Right renal cortex interstitium (tissue), 3 donors: ENCODE measurements around the gene SIDT2. TPM values are rescaled to one million over a fixed set of nuclear protein-coding genes. Genes with fewer than 3 reads are reported as not detected.
"Not testable (repeated sequence)": the region's sequence is repeated elsewhere in the genome, so short reads cannot be mapped to it uniquely, and the experiment has no call there.

Source experiments
- DNase-seq, 3 donors: peaks; one replicate each; pipeline ENCODE4 v3.0.0-alpha.2; 2013; ENCODE audit warnings: low read depth in 3 of 3, low spot score in 2 of 3
- polyA plus RNA-seq, 3 donors: library from polyadenylated mRNA; unstranded; fragments of 120-200 nt; gene quantifications; one replicate each; pipeline ENCODE4 v1.2.1, GENCODE V29; 2013; ENCODE audit not compliant: insufficient read length in 3 of 3

SIDT2 gene
- polyA plus RNA-seq, 3 donors = 35.0 to 38.6 (median 38.5) TPM

GRCh38 chr11:117171404-117172061 is 7.0 kb upstream of the SIDT2 start:
- DNase-seq = no peak

DNA sequence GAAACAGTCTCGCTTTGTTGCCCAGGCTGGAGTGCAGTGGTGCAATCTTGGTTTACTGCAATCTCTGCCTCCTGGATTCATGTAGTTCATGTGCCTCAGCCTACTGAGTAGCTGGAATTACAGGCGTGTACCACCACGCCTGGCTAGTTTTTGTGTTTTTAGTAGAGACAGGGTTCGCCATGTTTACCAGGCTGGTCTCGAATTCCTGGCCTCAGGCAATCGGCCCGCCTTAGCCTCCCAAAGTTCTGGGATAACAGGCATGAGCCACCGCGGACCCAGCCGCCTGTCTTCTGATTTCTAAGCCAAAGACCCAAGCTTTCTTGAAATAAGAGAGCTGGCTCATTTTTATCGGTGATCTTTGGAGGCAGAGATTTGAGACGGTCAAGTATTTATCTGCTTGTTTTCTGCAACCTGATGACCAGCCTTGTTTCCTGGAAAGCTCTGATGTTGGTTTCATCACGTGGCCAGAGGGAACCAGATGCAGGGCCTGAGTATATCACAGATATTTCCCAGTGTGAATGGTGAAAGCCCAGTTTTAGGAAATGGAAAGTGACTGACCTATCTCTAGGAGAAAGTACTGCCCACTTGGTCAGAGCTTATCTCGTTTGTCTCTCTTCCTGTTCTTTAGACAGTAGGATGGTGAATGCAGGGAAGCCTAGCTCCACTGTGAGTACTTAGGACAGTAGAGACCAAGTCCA is 5.7 kb upstream of the SIDT2 start:
- DNase-seq = no peak

GRCh38 chr11:117175104-117175503 is 3.4 kb upstream of the SIDT2 start:
- DNase-seq = no peak

DNA sequence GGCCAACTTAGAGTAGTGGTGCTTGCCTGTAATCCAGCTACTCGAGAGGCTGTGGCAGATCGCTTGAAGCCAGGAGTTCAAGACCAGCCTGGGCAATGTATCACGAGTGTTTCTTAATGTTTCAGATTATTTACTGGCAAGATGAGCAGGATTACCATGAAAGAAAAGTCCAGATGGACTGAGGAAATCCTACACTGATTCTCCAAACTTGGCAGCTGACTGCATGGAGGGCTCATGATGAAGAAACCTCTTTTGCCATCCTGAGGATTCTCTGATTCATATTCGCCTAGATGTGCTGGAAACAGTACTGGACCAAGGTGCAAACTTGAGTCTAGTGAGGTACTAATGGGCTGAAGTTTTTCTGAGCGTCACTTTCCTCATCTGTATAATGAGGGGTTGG is 2.8 kb upstream of the SIDT2 start:
- no peak for DNase-seq

DNA sequence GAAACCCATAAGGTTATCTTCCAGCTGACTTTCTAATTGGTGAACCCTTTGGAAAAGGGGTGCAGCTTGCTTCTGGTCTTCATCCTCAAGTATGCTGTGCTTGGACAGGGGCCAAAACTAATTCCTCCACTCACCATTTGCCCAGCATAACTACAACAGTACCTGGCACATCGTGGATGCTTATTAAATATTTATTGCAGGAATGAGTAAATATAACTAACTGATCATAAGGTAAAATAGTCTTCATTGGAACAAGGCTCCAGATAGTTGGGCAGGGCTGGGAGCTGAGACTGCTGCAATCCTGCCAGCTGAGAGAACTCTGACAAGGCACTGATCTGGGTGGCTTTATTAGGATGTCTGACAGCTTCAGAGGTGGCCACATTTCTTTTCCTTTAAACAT is 2.4 kb upstream of the SIDT2 start:
- DNase-seq = no peak

GRCh38 chr11:117177534-117178209 is 871 bp upstream of the SIDT2 start:
- DNase-seq = no peak

GRCh38 chr11:117179048-117179999 is 781 bp downstream of the SIDT2 start:
- no peak for DNase-seq

DNA sequence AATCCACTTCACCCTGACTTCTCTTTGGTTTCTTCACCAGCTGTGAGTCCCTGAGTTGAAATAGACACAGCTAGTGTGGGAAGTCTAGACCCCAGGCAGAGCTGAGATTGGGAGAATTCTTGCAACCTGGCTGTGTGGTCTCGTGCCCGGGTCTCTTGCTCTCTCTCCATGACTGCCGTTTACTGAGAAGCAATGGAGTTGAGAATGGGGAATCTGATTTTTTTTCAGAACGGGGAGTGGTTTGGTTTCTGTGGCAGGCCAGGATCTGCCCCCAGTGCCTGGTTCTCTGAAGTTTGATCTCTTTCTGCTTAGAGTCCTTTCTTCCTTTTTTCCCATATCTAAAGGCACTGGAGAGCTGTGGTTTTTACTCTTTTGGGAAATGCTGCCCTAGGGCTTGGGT is 1.5 kb downstream of the SIDT2 start:
- no peak for DNase-seq

- DNase-seq = no peak
Observed at GRCh38 chr11:117180661-117181585, 2.4 kb downstream of the SIDT2 start.

DNA sequence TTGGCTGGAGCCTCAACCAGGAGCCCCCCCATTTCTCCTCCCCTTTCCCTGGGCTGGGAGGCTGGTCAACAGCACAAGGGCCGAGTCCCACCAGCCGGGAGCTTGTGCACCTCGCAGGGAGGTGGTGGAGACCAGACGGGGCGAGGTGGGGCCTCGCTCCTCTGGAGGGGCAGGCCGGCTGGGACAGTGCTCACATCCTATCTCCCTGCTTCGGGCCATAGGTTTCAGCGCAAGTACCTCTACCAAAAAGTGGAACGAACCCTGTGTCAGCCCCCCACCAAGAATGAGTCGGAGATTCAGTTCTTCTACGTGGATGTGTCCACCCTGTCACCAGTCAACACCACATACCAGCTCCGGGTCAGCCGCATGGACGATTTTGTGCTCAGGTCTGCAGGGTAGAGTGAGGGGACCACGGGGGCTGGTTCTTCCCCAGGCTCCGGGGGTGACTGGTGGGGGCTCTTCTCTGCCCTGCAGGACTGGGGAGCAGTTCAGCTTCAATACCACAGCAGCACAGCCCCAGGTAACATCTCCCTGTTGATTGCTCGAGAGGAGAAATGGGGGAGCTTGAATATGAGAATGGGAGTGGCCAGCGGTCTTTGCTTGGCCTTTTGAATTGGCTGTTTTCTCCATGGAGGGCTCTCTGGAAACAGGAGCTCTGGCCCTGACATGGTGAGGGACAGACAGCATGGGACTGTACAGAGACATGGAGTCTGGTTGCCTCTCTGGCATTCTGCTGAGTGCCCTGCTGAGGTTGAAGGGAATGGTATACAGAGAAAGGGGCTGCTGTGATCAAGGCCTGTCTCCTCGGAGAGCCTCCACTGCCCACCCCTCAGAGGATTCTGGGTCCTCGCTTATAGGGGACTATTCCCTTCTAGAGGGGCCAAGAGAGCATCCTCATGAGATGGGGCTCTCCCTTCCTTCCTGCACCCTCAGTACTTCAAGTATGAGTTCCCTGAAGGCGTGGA is 3.3 kb downstream of the SIDT2 start:
- DNase-seq = no peak

DNA sequence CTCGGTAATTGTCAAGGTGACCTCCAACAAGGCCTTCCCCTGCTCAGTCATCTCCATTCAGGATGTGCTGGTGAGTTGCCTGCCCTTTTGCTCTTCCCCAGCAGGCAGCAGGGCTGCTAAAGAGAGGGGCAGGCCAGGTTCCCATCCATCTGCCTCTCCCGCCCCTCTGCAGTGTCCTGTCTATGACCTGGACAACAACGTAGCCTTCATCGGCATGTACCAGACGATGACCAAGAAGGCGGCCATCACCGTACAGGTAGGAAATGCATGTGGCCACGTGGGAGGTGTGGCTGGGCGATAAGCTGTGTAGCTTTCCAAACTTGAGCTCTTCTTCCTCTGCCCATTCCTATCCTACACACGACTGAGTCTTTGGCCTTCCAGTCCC is 4.0 kb downstream of the SIDT2 start:
- DNase-seq = no peak

- not testable (repeated sequence) for DNase-seq
Observed at GRCh38 chr11:117183178-117183577, 4.6 kb downstream of the SIDT2 start.

GRCh38 chr11:117183724-117184349 is 5.3 kb downstream of the SIDT2 start:
- no peak for DNase-seq

DNA sequence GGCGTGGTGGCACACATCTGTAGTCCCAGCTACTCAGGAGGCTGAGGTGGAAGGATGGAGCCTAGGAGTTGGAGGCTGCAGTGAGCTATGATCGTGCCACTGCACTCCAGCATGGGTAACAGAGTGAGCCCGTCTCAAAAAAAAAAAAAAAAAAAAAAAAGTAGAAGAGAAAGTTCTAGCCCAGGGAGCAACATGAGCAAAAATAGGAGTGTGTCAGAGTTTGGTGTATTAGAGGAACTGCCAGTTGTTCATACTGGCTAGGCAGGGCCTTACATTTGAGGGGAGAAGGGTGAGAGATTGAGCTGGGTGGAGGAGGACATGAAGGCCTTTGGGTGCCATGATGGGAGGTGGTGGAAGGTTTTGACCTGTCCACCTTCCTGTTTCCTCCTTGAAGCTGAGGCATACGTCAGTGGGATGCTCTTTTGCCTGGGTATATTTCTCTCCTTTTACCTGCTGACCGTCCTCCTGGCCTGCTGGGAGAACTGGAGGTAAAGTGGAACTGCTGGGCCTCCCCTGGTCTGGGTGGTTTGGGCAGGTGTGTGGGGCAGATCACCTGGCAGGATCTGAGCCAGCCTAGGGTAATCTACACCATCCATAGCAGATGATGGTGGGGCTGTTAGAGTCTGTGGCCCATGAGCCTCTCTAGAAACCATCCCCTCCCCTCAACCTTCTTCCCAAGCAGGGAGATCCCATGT is 7.3 kb downstream of the SIDT2 start:
- no peak for DNase-seq

- DNase-seq = no peak
Observed at GRCh38 chr11:117186431-117186761, 7.9 kb downstream of the SIDT2 start.

GRCh38 chr11:117187007-117187406 is 8.5 kb downstream of the SIDT2 start:
- DNase-seq = no peak

DNA sequence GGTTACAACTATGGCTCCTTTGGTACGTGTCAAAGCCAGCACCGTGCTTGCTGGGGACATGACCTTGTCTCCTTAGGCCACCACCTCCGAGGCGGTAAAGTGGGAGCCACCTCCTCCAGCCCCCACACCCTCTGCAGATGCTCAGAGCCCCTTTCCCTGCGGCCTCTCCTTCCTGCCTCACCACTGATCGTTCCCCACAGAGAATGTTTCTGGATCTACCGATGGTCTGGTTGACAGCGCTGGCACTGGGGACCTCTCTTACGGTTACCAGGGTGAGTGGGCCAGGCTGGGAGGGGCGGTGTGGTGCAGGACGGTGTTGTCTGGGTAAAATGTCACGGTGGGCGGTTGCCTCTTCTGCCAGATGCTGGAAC is 8.9 kb downstream of the SIDT2 start:
- no peak for DNase-seq
